Stimulated activated CD4-positive, alpha-beta T cell treated with anti-CD3 and anti-CD28 coated beads, Interleukin-15, amount 100 ng/mL, for 24 hours (primary cell): ENCODE data around the gene SMCHD1.
"Not testable (repeated sequence)": the region's sequence is repeated elsewhere in the genome, so short reads cannot be mapped to it uniquely, and the experiment has no call there.

Experiments
- DNase-seq: peaks from one replicate; pipeline ENCODE4 v3.0.0-alpha.2; 2020

The SMCHD1 gene

GRCh38 chr18:2723207-2723606, 67.7 kb downstream of the SMCHD1 start:
- DNase-seq: no peak

- DNase-seq: no peak
Observed at GRCh38 chr18:2729757-2730156, 74.2 kb downstream of the SMCHD1 start.

- DNase-seq: no peak
Observed at GRCh38 chr18:2736823-2737222, 81.3 kb downstream of the SMCHD1 start.

DNA sequence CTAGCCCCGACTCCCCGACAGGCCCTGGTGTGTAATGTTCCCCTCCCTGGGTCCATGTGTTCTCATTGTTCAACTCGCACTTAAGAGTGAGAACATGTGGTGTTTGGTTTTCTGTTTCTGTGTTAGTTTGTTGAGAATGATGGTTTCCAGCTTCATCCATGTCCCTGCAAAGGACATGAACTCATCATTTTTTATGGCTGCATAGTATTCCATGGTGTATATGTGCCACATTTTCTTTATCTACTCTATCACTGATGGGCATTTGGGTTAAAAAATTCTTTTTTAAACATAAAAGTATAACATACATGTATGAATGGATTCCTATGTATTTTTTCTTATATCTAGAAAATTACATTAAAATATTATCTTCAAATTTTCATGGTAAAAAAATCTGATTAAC, 84.6 kb downstream of the SMCHD1 start:
- DNase-seq: not testable (repeated sequence)

GRCh38 chr18:2746274-2746673, 90.7 kb downstream of the SMCHD1 start:
- DNase-seq: no peak

- no peak for DNase-seq
Observed at GRCh38 chr18:2758309-2758708, 102.8 kb downstream of the SMCHD1 start.

GRCh38 chr18:2774669-2775068, 119.1 kb downstream of the SMCHD1 start:
- DNase-seq: no peak

- no peak for DNase-seq
Observed at GRCh38 chr18:2776601-2777000, 121.1 kb downstream of the SMCHD1 start.

DNA sequence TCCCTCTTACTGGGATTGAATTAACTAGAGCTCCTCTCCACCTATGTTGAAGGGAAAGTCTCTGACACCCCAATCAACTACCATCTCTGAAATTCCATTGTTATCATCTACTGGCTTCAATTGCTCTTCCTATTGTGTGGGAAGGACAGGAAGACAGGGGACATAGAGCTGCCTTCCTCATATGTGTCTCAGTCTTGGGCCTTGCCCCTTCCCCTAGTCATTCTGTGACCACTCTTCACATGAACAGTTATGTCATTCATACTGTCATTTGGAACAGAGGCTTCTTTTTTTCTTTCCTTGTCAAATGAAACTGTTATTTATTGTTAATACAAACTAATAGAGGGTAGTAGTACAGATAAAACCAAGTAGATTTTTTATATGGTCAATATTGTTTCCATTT, 121.7 kb downstream of the SMCHD1 start:
- no peak for DNase-seq

DNA sequence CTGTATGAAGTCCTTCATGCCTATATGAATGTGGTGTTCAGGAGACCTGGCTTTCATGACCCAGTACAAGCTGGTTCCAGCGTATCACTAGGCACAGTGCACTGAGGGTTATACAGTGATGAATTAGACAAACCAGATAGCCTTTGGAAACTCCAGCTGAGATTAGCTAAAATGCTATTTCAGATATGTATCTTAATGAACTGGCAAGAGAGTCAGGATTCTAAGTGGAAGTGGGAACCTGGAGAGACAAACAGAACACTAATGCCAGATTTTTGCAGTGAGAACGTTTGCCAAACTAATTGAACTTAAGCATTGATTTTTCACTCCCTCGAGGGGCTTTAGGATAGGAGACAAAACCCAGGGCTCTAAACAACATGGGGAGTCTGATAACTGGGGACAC, 125.2 kb downstream of the SMCHD1 start:
- no peak for DNase-seq

- no peak for DNase-seq
Observed at GRCh38 chr18:2787225-2787624, 131.7 kb downstream of the SMCHD1 start.

GRCh38 chr18:2792395-2792794, 136.9 kb downstream of the SMCHD1 start:
- no peak for DNase-seq

DNA sequence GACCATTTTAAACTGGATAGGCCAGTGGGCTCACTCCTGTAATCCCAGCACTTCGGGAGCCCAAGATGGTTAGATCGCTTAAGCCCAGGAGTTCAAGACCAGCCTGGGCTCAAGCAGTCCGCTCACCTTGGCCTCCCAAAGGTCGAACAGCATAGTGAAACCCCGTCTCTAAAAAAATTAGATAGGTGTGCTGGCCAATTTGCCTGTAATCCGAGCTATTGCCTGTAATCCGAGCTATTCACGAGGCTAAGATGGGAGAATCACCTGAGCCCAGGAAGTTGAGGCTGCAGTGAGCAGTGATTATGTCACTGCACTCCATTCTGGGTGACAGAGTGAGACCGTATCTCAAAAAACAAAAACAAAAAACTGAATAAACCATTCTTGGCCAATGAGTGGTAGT, 138.6 kb downstream of the SMCHD1 start:
- DNase-seq: no peak

GRCh38 chr18:2797951-2798350, 142.4 kb downstream of the SMCHD1 start:
- DNase-seq: no peak

- no peak for DNase-seq
Observed at GRCh38 chr18:2799369-2799768, 143.8 kb downstream of the SMCHD1 start.

DNA sequence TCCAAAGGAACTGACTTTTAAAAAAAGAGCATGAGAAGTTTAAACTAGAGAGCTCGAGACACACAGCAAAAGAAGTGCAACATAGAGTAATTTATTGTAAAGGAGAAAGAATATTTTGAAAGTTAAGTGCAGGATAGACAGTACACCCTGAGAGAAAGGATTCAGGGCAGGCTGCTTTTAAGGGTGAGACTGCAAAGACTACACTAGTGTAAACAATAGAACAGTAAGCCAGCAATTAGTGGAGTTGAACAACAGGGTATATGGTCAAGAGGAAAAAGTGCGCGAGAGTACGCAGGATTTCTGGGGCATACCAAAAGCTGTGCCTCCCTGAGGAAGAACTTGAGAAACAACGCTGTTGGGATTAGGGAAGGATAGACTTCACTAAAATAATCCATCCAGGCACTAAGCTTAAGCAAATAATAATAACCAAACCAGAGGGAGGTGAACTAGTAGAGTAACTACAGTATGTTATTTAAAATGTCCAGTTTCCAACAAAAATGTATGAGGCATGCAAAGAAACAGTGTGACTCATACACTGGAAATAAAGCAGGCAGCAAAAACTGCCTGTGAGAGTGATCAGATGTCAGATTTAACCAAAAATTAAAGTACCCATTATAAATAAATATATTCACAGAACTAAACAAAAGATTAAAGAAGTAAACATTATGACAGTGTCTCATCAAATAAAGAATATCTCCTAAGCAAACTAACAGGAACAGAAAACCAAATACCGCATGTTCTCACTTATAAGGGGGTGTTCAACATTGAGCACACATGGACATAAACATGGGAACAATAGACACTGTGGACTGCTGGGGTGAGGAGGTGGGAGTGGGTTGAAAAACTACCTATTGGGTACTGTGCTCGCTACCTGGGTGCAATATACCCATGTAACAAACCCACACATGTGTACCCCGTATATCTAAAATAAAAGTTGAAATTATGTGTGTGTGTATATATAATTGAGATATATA, 150.7 kb downstream of the SMCHD1 start:
- DNase-seq: no peak

DNA sequence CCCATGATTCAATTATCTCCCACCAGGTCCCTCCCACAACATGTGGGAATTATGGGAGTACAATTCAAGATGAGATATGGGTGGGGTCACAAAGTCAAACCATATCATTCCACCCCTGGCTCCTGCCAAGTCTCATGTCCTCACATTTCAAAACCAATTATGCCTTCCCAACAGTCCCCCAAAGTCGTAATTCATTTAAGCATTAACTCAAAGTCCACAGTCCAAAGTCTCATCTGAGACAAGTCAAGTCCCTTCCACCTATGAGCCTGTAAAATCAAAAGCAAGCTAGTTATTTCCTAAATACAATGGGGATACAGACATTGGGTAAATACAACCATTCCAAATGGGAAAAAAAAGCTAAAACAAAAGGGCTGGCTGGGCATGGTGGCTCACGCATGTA, 153.1 kb downstream of the SMCHD1 start:
- DNase-seq: not testable (repeated sequence)

GRCh38 chr18:2809666-2810183, 154.2 kb downstream of the SMCHD1 start:
- DNase-seq: not testable (repeated sequence)

GRCh38 chr18:2811416-2811815, 155.9 kb downstream of the SMCHD1 start:
- DNase-seq: no peak

- DNase-seq: no peak
Observed at GRCh38 chr18:2814928-2815327, 159.4 kb downstream of the SMCHD1 start.

- no peak for DNase-seq
Observed at GRCh38 chr18:2818281-2818680, 162.8 kb downstream of the SMCHD1 start.

GRCh38 chr18:2821695-2822094, 166.2 kb downstream of the SMCHD1 start:
- no peak for DNase-seq

GRCh38 chr18:2822213-2822921, 166.8 kb downstream of the SMCHD1 start:
- no peak for DNase-seq

DNA sequence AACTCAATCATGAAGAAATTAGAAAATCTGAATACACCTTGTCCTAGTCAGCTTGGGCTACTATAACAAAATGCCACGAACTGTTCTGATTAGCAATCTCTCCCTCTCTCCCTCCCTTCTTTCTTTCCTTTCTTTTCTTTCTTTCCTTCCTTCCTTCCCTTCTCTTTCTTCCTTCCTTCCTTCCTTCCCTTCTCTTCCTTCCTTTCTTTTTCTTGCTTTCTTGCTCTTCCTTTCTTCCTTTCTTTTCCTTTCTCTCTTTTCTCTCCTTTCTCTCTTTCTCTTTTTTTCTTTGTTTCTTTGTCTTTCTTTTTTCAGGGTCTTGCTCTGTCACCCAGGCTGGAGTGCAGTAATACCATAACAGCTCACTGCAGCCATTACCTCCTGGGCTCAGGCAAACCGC, 167.7 kb downstream of the SMCHD1 start:
- no peak for DNase-seq
